ENCODE data around the gene PPIB. TPM values are rescaled to one million over a fixed set of nuclear protein-coding genes. Genes with fewer than 3 reads are reported as not detected.
A peak's percentile ranks its signal among the peaks of the same experiment; 100 is the strongest.

The PPIB gene
- total RNA-seq: 100 to 1,000 TPM; 347 to 380 TPM

DNA sequence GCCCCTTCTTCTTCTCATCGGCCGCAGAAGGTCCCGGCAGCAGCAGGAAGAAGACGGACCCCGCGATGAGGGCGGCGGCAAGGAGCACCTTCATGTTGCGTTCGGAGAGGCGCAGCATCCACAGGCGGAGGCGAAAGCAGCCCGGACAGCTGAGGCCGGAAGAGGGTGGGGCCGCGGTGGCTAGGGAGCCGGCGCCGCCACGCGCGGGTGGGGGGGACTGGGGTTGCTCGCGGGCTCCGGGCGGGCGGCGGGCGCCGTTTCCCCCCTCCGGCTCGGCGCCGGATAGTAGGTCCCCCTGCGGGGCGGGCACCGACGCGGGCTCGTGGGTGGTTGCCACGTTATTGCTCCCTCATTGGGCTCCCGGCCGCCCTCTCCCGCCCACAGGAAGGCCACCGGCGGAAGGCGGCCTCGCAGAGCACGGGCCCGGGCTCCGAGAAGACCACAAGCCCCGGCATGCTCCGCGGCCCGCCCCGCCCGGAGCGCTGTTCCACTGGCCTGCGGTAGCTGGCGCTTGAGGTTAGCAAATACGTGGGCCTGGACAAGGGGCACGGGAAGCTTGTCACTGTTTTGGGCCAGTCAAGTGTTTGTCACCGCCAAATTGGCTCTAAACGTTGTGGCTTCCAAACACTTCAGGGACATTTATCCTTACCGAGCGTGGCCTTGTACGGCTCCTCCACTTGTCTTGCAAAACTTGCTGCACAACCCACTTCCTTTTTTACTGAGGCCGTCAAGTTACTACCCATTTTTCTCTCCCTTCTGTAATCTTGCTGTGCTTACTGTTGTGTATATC lies at the start of gene PPIB:
Gene PPIB (minus strand): TSS at position 154 of the 790 bp plus-strand sequence. CDS start 36 bp downstream, at position 118.
- H3K27ac Mint-ChIP-seq: peak within 1 kb of the TSS; percentile 98
- H3K36me3 Mint-ChIP-seq (ENCODE audit: low read depth): peaks cover 32% of the 10 kb centered on the region
- peak; percentile 97 for DNase-seq
- no peaks in the 10 kb centered on the region for H3K27me3 Mint-ChIP-seq
- no peaks in the 10 kb centered on the region for H3K9me3 Mint-ChIP-seq
- CTCF ChIA-PET: interaction anchor here (0.6 to 7.0 kb wide), 8 partner anchors 12 to 885 kb away, joined by 3 to 60 read pairs (median 4); partner anchors contain the start of gene SNX22
- peaks cover 50% of the 10 kb centered on the region for H3K4me1 Mint-ChIP-seq
- H3K4me3 Mint-ChIP-seq: peak within 1 kb of the TSS; percentile 82
- POLR2A ChIA-PET: interaction anchor here (1.0 kb wide), 1 partner anchor 10 kb away, joined by 4 read pairs; no protein-coding TSS in a partner anchor

DNA sequence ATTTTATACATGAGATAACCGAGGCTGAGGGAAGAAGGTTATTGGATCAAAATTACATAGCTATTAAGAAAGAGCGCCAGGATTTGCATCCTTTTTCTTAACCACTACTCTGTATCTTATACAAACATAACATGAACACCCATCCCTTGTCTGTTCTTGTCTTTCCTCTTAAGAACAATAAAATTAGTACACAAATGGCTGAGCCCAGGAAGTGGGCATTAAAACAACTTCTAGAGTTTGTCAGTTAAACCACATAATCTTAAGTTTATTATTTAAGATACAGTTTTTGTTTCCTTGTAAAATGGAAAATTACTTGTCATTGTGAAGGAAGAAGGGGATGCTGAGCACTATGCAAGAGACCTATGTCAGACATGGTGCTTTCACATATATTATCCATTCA lies 48.9 kb upstream of the PPIB start:
- Mint-ChIP-seq H3K36me3 (ENCODE audit: low read depth) (peaks cover 2% of the 10 kb centered on the region), H3K27me3 (no peaks in the 10 kb centered on the region), H3K4me3 (no peak overlapping the region), H3K9me3 (no peaks in the 10 kb centered on the region), H3K27ac (no peak overlapping the region), H3K4me1 (peaks cover 12% of the 10 kb centered on the region)
- POLR2A ChIA-PET: no interaction called here
- no peak for DNase-seq
- CTCF ChIA-PET: no interaction called here

DNA sequence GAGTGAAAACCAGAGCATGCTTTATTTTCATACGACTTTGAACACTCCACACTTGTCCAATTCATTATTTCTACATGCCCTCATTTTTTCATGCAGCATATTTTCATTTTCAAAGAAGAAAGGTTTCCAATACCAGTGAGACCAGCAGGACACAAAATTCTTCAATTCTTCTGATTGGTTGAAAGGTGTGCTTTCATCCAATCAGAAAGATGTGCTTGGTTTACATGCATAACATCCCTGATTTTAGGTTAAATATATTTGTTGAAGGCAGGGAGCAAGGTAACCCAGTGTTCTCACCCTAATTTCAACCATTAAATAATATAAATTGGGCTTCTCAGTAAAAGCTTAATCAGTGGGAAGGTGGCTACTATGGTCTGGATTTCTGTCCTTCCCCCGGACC lies 47.5 kb upstream of the PPIB start:
- POLR2A ChIA-PET: no interaction called here
- Mint-ChIP-seq H3K36me3 (ENCODE audit: low read depth) (no peaks in the 10 kb centered on the region), H3K27ac (no peak overlapping the region), H3K4me1 (peaks cover 12% of the 10 kb centered on the region), H3K27me3 (no peaks in the 10 kb centered on the region), H3K9me3 (no peaks in the 10 kb centered on the region), H3K4me3 (no peak overlapping the region)
- no peak for DNase-seq
- CTCF ChIA-PET: interaction anchor here (2.6 kb wide), 1 partner anchor 22 kb away, joined by 11 read pairs; no protein-coding TSS in a partner anchor

DNA sequence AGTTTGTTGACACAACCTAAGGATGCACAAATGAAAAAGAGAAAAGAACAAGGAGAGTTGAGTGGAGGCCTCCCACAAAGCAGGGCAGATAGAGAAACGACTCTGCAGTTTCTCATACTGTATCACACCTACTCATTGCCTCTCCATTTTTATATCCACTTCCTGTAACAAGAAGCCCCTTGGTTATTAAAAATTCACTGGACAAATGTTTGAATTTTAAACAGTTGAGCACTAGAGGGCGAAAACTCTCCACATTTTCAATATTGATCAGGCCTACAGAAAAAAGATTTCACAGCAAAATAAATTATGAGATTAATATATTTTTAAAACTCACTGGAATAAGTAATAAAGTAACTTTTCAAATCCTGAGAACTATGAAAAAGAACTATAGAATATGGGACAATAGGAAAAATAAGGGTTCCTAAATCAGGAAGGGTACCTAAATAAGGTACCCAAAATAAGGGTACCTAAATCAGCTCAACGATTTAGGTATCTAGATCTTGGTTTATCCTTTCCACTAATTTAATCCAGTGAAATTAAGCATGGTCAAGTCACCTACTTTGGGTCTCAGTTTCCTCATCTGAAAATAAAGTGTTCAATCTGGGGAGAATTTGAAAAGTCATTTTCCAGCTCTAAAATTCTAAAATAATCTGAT lies 47.0 kb upstream of the PPIB start:
- peaks cover under 1% of the 10 kb centered on the region for H3K36me3 Mint-ChIP-seq (ENCODE audit: low read depth)
- ChIA-PET CTCF (interaction anchor here (2.6 kb wide), 1 partner anchor 21 kb away, joined by 11 read pairs; no protein-coding TSS in a partner anchor), POLR2A (no interaction called here)
- H3K9me3 Mint-ChIP-seq: no peaks in the 10 kb centered on the region
- no peak overlapping the region for H3K4me3 Mint-ChIP-seq
- no peaks in the 10 kb centered on the region for H3K27me3 Mint-ChIP-seq
- peaks cover 12% of the 10 kb centered on the region for H3K4me1 Mint-ChIP-seq
- peak; percentile 11 for DNase-seq
- H3K27ac Mint-ChIP-seq: no peak overlapping the region

DNA sequence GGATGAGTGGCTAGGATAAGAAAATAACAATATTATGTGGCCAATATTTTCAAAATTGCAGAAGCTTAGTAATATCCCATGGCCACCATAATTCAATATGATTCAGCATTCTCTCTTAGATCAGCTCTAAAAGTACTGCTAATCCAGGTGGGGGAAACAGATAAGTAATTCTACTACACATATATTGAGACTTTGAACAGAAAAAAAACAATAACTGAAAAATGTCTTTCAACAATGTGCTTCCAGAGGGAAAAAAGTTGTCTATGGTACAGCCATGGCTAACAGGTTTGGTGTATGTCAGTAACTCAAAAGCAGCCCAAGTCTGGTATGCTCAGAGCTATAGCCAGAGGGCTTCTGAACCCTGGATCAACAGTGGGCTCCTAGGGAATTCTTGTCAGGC lies 42.4 kb upstream of the PPIB start:
- Mint-ChIP-seq H3K4me3 (no peak overlapping the region), H3K36me3 (ENCODE audit: low read depth) (peaks cover 14% of the 10 kb centered on the region), H3K9me3 (no peaks in the 10 kb centered on the region), H3K4me1 (peaks cover 4% of the 10 kb centered on the region), H3K27me3 (no peaks in the 10 kb centered on the region), H3K27ac (no peak overlapping the region)
- CTCF ChIA-PET: no interaction called here
- DNase-seq: no peak
- POLR2A ChIA-PET: no interaction called here

DNA sequence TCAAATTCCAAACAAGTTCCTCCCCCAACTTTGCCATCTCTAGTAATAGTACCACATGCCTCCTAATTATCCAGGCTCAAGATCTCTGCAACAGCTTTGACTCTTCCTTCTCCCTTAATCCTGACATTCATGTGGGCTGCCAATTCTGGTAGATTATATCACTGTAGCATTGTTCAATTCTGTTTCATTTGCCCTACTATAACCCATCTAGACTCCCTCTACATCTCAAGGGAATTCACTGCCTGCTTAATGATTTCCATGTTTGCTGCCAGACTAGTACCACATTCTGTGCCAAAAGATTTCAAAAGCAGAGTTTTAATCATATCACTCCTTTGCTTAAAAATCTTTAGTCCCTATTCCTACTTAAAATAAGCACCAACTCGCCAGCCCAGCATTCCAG lies 34.6 kb upstream of the PPIB start:
- no peak overlapping the region for H3K27ac Mint-ChIP-seq
- H3K36me3 Mint-ChIP-seq (ENCODE audit: low read depth): peaks cover 20% of the 10 kb centered on the region
- no peaks in the 10 kb centered on the region for H3K4me1 Mint-ChIP-seq
- no peaks in the 10 kb centered on the region for H3K9me3 Mint-ChIP-seq
- POLR2A ChIA-PET: no interaction called here
- CTCF ChIA-PET: interaction anchor here (0.6 kb wide), 1 partner anchor 482 kb away, joined by 3 read pairs; no protein-coding TSS in a partner anchor
- H3K4me3 Mint-ChIP-seq: no peak overlapping the region
- H3K27me3 Mint-ChIP-seq: no peaks in the 10 kb centered on the region
- DNase-seq: no peak

DNA sequence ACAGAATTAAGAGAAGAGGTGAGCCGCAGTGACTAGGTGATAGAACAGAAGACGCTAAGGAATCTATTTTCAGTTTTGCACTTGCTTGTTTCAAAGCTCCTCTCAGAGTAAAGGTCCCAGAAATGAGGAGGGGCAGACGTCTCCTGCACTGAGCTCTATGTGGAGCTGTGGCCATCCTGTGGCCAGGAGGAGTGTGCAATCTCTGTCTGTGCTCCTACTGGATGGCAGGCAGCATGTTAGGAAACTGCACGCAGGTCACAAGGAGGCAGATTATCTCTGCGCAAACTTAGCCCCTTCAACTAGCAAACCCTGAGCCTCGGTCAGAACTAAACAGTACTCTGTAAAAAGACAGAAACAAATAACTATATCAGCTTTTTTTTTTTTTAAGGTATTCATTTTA lies 31.1 kb upstream of the PPIB start:
- H3K4me1 Mint-ChIP-seq: peaks cover 3% of the 10 kb centered on the region
- H3K9me3 Mint-ChIP-seq: no peaks in the 10 kb centered on the region
- H3K36me3 Mint-ChIP-seq (ENCODE audit: low read depth): peaks cover 19% of the 10 kb centered on the region
- POLR2A ChIA-PET: interaction anchor here (0.6 kb wide), 1 partner anchor 165 kb away, joined by 3 read pairs; no protein-coding TSS in a partner anchor
- H3K27me3 Mint-ChIP-seq: no peaks in the 10 kb centered on the region
- CTCF ChIA-PET: interaction anchor here (0.9 kb wide), 1 partner anchor 31 kb away, joined by 4 read pairs; the partner anchor contains the start of gene PPIB
- H3K4me3 Mint-ChIP-seq: no peak overlapping the region
- DNase-seq: no peak
- no peak overlapping the region for H3K27ac Mint-ChIP-seq

DNA sequence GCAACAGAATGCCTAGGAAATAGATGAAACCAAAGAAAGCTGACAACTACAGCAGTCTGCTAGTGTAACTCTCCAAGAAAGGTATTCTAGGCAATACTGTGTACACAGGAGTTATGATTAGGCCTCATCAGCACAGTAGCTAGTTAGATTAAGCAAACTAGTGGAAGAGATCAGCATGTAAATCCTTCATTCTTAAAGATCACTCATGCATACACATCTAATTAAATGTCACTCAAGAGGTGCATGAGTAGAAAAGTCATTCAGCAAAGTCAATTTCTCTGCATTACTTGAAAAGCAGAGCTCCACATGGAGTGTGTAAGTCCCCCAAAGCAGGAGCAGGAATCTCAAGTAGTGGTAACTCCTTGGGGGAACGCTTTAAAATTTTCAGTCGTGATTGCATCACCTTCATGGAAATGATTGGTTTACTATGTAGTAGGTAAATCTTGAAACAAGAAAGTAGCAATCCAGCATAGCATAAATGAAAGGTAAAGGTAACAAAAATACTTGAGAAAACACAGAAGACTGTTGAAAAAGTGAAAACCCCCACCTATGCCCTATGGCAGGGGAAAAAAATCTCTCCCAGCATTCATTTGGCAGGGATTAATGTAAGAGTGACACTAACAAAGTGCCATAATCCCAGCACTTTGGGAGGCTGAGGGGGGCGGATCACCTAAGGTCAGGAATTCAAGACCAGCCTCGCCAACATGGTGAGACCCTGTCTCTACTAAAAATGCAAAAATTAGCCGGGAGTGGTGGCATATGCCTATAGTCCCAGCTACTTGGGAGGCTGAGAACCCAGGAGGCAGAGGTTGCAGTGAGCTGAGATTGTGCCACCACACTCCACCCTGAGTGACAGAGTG lies 29.4 kb upstream of the PPIB start:
- Mint-ChIP-seq H3K27me3 (no peaks in the 10 kb centered on the region), H3K27ac (no peak overlapping the region), H3K36me3 (ENCODE audit: low read depth) (peaks cover 23% of the 10 kb centered on the region), H3K4me3 (no peak overlapping the region), H3K4me1 (peaks cover 16% of the 10 kb centered on the region), H3K9me3 (no peaks in the 10 kb centered on the region)
- ChIA-PET CTCF (interaction anchor here (0.6 kb wide), 1 partner anchor 88 kb away, joined by 3 read pairs; no protein-coding TSS in a partner anchor), POLR2A (no interaction called here)
- no peak for DNase-seq

DNA sequence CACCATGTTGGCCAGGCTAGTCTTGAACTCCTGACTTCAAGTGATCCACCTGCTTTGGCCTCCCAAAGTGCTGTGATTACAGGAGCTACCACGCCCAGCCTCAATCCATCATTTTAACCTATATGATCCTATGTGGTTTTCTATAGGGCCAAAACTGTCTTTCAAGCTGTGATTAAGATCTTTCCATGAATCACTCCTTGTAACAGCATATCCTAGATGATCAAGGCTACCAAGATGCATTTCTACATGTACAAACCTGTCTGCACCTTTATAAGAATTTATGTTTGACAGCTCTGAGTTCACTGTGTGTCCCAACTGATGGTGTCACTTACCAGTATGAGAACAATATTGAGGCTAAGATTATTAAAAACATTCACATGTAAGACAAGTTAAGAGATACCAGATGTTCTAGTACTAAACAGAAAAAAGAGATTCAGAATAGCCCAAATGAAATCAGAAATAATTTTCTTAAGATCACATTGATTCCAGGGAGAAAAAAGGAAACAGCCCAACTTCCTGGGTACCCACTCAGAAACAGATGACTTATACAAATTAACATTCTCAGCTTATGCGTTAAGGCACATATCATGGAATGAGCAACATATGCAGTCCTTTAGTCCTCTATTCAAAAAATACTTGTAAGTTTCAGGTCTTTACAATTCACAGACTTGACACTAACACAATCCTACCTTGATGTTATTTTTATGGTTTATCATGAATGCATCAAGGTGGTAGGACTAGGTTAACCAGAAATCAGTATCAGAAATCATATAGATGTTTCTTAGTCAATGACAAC lies 24.8 kb upstream of the PPIB start:
- ChIA-PET CTCF (interaction anchor here (1.0 to 2.7 kb wide), 2 partner anchors 16 to 21 kb away, joined by 3 to 11 read pairs; no protein-coding TSS in a partner anchor), POLR2A (no interaction called here)
- Mint-ChIP-seq H3K4me3 (no peak overlapping the region), H3K27ac (peak overlapping the region; percentile 76), H3K36me3 (ENCODE audit: low read depth) (peaks cover 19% of the 10 kb centered on the region), H3K4me1 (peaks cover 16% of the 10 kb centered on the region), H3K9me3 (no peaks in the 10 kb centered on the region), H3K27me3 (no peaks in the 10 kb centered on the region)
- DNase-seq: no peak

DNA sequence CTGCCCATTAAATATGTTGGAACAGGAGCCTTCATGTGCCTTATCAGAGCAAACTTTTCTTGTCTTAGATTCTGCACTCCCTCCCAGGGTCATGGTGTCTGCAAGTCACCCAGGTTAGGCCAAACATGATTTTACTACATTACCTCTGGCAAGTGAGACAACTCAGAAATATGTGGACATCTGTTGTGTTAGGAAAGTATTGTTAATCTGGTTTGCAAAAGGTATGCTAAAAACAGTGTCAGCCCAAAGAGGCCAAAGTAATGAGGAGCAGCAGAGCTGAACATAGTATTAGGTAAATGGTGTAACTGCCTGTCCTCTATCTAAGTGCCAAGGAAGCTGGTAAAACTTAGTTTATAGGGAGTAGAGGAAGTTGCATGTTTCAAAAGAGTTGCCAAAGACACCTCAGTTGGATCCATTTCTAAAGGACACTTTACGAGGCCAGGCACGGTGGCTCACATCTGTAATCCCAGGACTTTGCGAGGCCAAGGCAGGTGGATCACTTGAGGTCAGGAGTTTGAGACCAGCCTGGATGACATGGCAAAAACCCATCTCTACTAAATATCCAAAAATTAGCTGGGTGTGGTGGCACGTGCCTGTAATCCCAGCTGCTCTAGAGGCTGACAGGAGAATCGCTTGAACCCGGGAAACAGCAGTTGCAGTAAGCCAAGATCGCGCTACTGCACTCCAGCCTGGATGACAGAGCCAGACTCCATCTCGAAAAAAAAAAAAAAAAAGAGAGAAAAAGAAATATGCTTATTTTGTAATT lies 22.5 kb upstream of the PPIB start:
- Mint-ChIP-seq H3K36me3 (ENCODE audit: low read depth) (peaks cover 19% of the 10 kb centered on the region), H3K27ac (peak overlapping the region; percentile 20), H3K9me3 (no peaks in the 10 kb centered on the region), H3K4me1 (peaks cover 17% of the 10 kb centered on the region), H3K27me3 (no peaks in the 10 kb centered on the region), H3K4me3 (no peak overlapping the region)
- no peak for DNase-seq
- ChIA-PET POLR2A (interaction anchor here (0.7 kb wide), 1 partner anchor 274 kb away, joined by 11 read pairs; no protein-coding TSS in a partner anchor), CTCF (interaction anchor here (0.6 to 1.9 kb wide), 3 partner anchors 9 to 543 kb away, joined by 5 to 6 read pairs (median 6); partner anchors contain the start of gene PPIB)

DNA sequence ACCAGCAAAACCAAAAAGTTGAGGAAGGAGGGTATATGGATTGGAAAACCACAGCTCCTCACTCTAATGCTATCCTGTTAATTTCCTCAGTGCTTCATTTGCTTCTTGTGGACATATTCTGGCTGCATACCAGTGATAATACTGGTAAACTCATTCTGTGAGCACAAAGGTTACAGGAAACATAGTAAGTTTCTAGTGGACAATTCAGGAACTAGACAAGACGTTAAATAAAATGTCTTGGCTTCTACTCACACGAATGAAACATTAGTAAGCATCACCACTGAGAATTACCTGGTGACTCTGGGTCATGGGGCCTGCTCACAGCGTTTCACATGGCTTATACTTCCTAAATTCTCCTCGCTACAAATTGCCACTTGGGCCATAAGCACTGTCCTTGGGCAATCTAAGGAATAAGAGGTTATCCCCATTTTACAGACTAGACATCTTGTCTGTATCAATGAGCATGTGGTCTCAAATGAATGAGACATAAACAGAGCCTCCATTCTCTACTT lies 20.1 kb upstream of the PPIB start:
- no peak overlapping the region for H3K4me3 Mint-ChIP-seq
- CTCF ChIA-PET: interaction anchor here (0.5 kb wide), 1 partner anchor 68 kb away, joined by 4 read pairs; no protein-coding TSS in a partner anchor
- H3K4me1 Mint-ChIP-seq: peaks cover 6% of the 10 kb centered on the region
- no peak overlapping the region for H3K27ac Mint-ChIP-seq
- no peaks in the 10 kb centered on the region for H3K27me3 Mint-ChIP-seq
- no peak for DNase-seq
- POLR2A ChIA-PET: no interaction called here
- H3K36me3 Mint-ChIP-seq (ENCODE audit: low read depth): peaks cover 24% of the 10 kb centered on the region
- no peaks in the 10 kb centered on the region for H3K9me3 Mint-ChIP-seq

All from activated CD4-positive, alpha-beta T cell treated with anti-CD3 and anti-CD28 coated beads, Interleukin-2, amount 10 ng/mL, durations not matched to agents 7 days and 5 days (primary cell).